Measurements from ENCODE around the gene HSP90AB1. TPM values are rescaled to one million over a fixed set of nuclear protein-coding genes. Genes with fewer than 3 reads are reported as not detected.

The HSP90AB1 gene
- total RNA-seq, 2 donors from 2014 or later: 1,019 to 1,822 TPM

DNA sequence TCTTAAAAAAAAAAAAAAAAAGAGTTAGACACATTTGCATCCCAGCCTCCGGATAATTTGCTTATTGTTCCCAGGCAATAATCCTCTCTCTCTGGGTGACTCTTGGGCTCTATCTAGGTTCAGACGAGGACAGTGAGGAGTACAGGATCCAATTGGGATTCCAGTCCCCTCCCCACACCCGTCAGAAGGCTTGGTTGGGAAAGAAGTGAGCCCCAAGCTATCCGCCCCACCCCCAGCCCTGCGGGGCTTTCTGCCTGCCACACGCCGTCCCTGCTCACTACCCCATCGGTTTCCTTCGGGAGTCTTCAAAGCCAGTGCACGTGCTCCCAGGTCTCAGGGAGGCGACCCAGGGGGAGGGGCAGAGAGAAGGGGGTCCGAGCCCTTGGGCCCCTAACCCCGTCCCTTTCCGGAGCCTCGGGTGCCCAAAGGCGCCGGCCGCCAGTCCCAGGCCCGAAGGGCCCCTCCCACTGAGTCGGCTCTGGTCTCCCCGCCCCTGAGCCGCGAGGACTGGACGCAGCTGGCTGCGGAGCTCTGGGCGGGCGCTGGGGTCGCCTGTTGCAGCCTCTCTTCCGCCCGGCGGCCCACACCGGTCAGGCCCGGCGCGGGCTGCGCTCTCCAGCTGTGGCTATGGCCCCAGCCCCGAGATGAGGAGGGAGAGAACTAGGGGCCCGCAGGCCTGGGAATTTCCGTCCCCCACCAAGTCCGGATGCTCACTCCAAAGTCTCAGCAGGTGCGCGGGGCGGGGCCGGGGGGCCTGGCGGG is 27.7 kb upstream of the HSP90AB1 start:
- peaks cover under 1% of the 10 kb centered on the region for H3K36me3 Mint-ChIP-seq (ENCODE audit: low read depth)

DNA sequence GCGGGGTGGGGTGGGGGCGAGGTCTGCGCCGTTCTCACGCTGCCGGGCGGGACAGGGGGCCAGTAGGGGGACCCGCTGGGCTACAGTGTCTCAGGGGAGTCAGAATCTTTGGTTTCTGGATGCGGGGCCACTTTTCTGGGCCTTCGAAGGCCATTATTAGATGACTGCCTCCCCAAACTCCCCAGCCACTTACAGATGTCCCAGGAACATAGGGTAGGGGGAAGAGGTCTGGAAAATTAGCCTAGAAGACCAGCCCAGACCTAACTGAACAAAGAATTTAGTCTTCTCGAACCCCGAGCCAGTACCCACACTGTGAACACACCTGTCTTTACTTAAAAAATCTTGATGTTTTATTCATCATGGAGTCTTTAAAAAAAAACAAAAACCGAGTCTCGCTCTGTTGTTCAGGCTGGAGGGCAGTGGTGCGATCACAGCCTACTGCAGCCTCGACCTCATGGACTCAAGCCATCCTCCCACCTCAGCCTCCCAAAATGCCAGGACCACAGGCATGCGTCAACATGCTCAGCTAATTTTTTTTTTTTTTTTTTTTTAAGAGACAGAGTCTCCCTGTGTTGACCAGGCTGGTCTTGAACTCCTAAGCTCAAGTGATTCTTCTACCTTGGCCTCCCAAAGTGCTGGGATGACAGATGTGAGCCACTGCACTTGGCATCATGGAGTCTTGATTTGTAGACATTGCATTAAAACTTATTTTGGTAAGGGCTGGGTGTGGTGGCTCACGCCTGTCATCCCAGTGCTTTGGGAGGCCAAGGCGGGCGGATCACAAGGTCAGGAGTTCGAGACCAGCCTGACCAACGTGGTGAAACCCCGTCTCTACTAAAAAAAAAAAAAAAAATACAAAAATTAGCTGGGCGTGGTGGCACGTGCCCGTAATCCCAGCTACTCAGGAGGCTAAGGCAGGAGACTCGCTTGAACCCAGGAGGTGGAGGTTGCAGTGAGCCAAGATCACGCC is 26.8 kb upstream of the HSP90AB1 start:
- peaks cover 16% of the 10 kb centered on the region for H3K4me1 Mint-ChIP-seq
- peak overlapping the region; percentile 25 for H3K4me3 Mint-ChIP-seq
- no peak for ATAC-seq (replicated peaks)
- no peak overlapping the region for H3K27ac Mint-ChIP-seq
- H3K27me3 Mint-ChIP-seq: peaks cover 3% of the 10 kb centered on the region
- peaks cover 8% of the 10 kb centered on the region for H3K36me3 Mint-ChIP-seq (ENCODE audit: low read depth)
- no peaks in the 10 kb centered on the region for H3K9me3 Mint-ChIP-seq

More for the DNA sequence above, 27.7 kb upstream of the HSP90AB1 start:
- H3K4me3 Mint-ChIP-seq: peak overlapping the region; percentile 25
- H3K27me3 Mint-ChIP-seq: peaks cover 3% of the 10 kb centered on the region
- H3K27ac Mint-ChIP-seq: no peak overlapping the region
- peak; percentile 9 for ATAC-seq (replicated peaks)
- H3K4me1 Mint-ChIP-seq: peaks cover 8% of the 10 kb centered on the region
- no peaks in the 10 kb centered on the region for H3K9me3 Mint-ChIP-seq

- H3K4me1 Mint-ChIP-seq: peaks cover 16% of the 10 kb centered on the region
- H3K4me3 Mint-ChIP-seq: peak overlapping the region; percentile 1
- H3K9me3 Mint-ChIP-seq: no peaks in the 10 kb centered on the region
- H3K36me3 Mint-ChIP-seq (ENCODE audit: low read depth): peaks cover 8% of the 10 kb centered on the region
- peak overlapping the region; percentile 8 for H3K27ac Mint-ChIP-seq
- no peak for ATAC-seq (replicated peaks)
- peaks cover 3% of the 10 kb centered on the region for H3K27me3 Mint-ChIP-seq
Measured at GRCh38 chr6:44220913-44221290, 26.0 kb upstream of the HSP90AB1 start.

GRCh38 chr6:44221291-44221960 is 25.5 kb upstream of the HSP90AB1 start:
- H3K36me3 Mint-ChIP-seq (ENCODE audit: low read depth): peaks cover 8% of the 10 kb centered on the region
- peak overlapping the region; percentile 1 for H3K4me3 Mint-ChIP-seq
- peaks cover 3% of the 10 kb centered on the region for H3K27me3 Mint-ChIP-seq
- H3K4me1 Mint-ChIP-seq: peaks cover 16% of the 10 kb centered on the region
- peak; percentile 67 for ATAC-seq (replicated peaks)
- no peaks in the 10 kb centered on the region for H3K9me3 Mint-ChIP-seq
- peak overlapping the region; percentile 8 for H3K27ac Mint-ChIP-seq

GRCh38 chr6:44221961-44222335 is 25.0 kb upstream of the HSP90AB1 start:
- peaks cover 16% of the 10 kb centered on the region for H3K4me1 Mint-ChIP-seq

GRCh38 chr6:44222486-44223318 is 24.2 kb upstream of the HSP90AB1 start:
- H3K36me3 Mint-ChIP-seq (ENCODE audit: low read depth): peaks cover 8% of the 10 kb centered on the region
- H3K4me3 Mint-ChIP-seq: peak overlapping the region; percentile 92
- H3K4me1 Mint-ChIP-seq: peaks cover 16% of the 10 kb centered on the region
- no peaks in the 10 kb centered on the region for H3K9me3 Mint-ChIP-seq
- ATAC-seq (replicated peaks): peak; percentile 26
- H3K27me3 Mint-ChIP-seq: no peaks in the 10 kb centered on the region
- peak overlapping the region; percentile 42 for H3K27ac Mint-ChIP-seq

More at GRCh38 chr6:44221961-44222335, 25.0 kb upstream of the HSP90AB1 start:
- Mint-ChIP-seq H3K36me3 (ENCODE audit: low read depth) (peaks cover 8% of the 10 kb centered on the region), H3K27ac (no peak overlapping the region), H3K4me3 (peak overlapping the region; percentile 1), H3K27me3 (no peaks in the 10 kb centered on the region), H3K9me3 (no peaks in the 10 kb centered on the region)
- no peak for ATAC-seq (replicated peaks)

GRCh38 chr6:44223319-44224028 is 23.4 kb upstream of the HSP90AB1 start, which contains the start of gene SLC29A1:
Gene SLC29A1, plus strand, starts transcription at chr6:44223595. Its CDS starts 3,719 bp downstream, at chr6:44227314.
- H3K4me3 Mint-ChIP-seq: peak within 1 kb of the TSS; percentile 92
- peak within 1 kb of the TSS; percentile 80 for H3K27ac Mint-ChIP-seq
- no peaks in the 10 kb centered on the region for H3K27me3 Mint-ChIP-seq
- H3K9me3 Mint-ChIP-seq: no peaks in the 10 kb centered on the region
- peak; percentile 77 for ATAC-seq (replicated peaks)
- H3K36me3 Mint-ChIP-seq (ENCODE audit: low read depth): peaks cover 8% of the 10 kb centered on the region
- H3K4me1 Mint-ChIP-seq: peaks cover 16% of the 10 kb centered on the region

- no peaks in the 10 kb centered on the region for H3K9me3 Mint-ChIP-seq
- peak overlapping the region; percentile 92 for H3K4me3 Mint-ChIP-seq
- H3K27me3 Mint-ChIP-seq: no peaks in the 10 kb centered on the region
- ATAC-seq (replicated peaks): peak; percentile 22
- H3K36me3 Mint-ChIP-seq (ENCODE audit: low read depth): peaks cover 16% of the 10 kb centered on the region
- peaks cover 16% of the 10 kb centered on the region for H3K4me1 Mint-ChIP-seq
- peak overlapping the region; percentile 80 for H3K27ac Mint-ChIP-seq
Measured at GRCh38 chr6:44224029-44224964, 22.6 kb upstream of the HSP90AB1 start.

DNA sequence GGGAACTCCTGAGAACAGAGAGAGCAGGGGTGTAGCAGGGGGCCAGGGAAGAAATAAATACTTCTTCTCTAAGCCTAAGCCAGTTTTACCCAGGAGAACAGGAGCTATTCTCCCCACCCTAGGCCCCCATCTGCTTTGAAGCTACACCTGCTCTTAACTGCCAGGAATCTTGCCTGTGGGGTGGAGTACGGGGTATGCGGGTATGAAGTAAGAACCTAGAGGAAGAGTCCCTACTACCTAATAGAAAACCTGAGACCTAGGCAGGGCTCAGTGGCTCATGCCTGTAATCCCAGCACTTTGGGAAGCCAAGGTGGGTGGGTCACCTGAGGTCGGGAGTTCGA is 22.0 kb upstream of the HSP90AB1 start:
- peaks cover 16% of the 10 kb centered on the region for H3K4me1 Mint-ChIP-seq
- peaks cover 22% of the 10 kb centered on the region for H3K36me3 Mint-ChIP-seq (ENCODE audit: low read depth)
- peak overlapping the region; percentile 80 for H3K27ac Mint-ChIP-seq
- no peaks in the 10 kb centered on the region for H3K27me3 Mint-ChIP-seq
- ATAC-seq (replicated peaks): no peak
- H3K4me3 Mint-ChIP-seq: peak overlapping the region; percentile 92
- no peaks in the 10 kb centered on the region for H3K9me3 Mint-ChIP-seq

DNA sequence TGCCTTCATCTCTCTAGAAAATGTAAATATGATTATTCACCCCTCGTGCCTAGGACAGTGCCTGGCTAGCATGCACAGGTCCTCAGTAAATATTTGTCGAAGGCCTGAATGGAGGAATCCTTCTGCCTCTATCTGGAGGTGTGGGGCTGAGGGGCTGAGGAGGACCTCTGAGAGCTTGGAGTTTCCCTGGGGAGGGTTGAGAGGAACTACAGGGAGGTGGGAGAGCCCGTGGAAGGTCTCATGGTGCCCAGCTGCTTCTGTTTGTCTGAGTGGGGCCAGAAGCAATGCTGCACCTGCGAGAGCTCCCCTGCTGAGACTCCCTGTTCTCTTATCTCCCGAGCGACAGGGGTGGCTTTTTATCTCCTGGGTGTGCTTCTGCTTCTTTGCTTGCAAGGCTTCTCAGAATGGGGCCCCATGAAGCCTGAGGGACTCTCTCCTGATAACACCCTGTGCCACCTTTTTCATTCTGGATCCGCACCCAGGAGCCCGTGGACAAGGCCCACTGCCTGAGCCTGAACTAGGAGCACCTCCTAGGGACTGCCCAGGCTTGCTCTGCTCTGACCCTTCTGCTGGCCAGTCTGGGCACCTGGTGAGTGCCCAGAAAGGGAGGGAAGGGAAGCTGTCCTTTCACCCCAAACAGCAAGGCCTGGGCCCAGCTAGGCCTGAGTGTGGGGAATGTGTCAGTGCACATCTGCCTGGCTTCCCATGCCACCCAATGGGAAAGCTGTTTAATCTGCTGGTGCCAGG is 21.1 kb upstream of the HSP90AB1 start:
- Mint-ChIP-seq H3K27ac (no peak overlapping the region), H3K4me1 (peaks cover 16% of the 10 kb centered on the region), H3K4me3 (peak overlapping the region; percentile 92), H3K36me3 (ENCODE audit: low read depth) (peaks cover 30% of the 10 kb centered on the region), H3K9me3 (no peaks in the 10 kb centered on the region), H3K27me3 (no peaks in the 10 kb centered on the region)
- ATAC-seq (replicated peaks): no peak

DNA sequence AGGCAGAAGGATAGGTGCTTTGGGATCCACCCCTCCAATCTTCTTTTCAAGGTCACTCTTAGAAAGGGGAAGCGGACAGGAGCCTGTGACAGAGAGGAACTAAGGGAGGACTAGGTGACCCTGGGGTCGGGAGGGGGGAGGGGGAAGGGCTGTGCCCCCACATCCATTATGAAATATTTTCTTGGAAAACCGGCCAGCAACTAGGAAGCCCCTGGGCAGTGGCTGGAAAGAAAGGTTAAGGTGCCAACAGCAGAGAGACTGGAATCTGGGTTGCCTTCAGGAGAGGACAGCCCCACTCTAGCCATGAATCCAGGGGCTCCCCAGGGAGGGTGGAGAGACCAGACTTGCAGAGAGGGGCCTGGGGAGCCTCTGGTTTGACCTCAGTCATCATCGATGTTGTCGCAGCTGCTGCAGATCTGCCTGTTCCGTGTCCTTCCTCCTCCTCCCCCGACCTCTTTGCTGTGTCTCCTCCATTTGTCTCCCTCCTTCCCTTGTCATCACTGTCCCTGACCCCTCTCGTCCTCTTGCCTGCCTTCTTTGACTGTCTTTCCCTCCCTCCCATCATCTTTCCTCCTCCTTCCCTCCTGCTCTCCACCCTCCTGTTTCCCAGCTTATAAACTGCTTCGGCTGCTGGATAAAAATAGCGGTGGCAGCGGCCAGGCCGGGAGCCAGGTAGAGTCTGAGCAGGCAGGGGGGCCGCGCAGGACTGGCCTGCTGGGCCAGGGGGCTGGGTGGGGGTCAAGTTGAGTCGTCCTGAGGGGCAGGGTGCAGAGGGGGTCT is 20.3 kb upstream of the HSP90AB1 start:
- H3K9me3 Mint-ChIP-seq: no peaks in the 10 kb centered on the region
- H3K4me1 Mint-ChIP-seq: peaks cover 16% of the 10 kb centered on the region
- ATAC-seq (replicated peaks): no peak
- H3K36me3 Mint-ChIP-seq (ENCODE audit: low read depth): peaks cover 38% of the 10 kb centered on the region
- no peaks in the 10 kb centered on the region for H3K27me3 Mint-ChIP-seq
- H3K27ac Mint-ChIP-seq: no peak overlapping the region
- H3K4me3 Mint-ChIP-seq: no peak overlapping the region
